SJSA1 (cell line): ENCODE measurements around the gene TSPEAR. TPM values are rescaled to one million over a fixed set of nuclear protein-coding genes. Genes with fewer than 3 reads are reported as not detected.

Experiments used
- DNase-seq, 2 experiments: peaks; one replicate each; pipeline ENCODE4 v3.0.0-alpha.2; 2015 to 2020; ENCODE audit warnings: low spot score in 2 of 2, low read depth in 1 of 2
- H3K27ac ChIP-seq: fragments of 250-450 bp; sonication (Bioruptor Pico); 2 replicates; pipeline ENCODE4 v1.5.1; 2020; ENCODE audit warnings: mild to moderate bottlenecking, moderate library complexity
- H3K27me3 ChIP-seq: fragments of 250-450 bp; sonication (Bioruptor Pico); replicated peaks from 2 replicates; pipeline ENCODE4 v1.5.1; 2020; ENCODE audit warnings: mild to moderate bottlenecking, moderate library complexity
- H3K36me3 ChIP-seq: fragments of 250-450 bp; sonication (Bioruptor Pico); 2 replicates; pipeline ENCODE4 v1.5.1; 2020; ENCODE audit warnings: mild to moderate bottlenecking
- H3K4me1 ChIP-seq: fragments of 250-450 bp; sonication (Bioruptor Pico); replicated peaks from 2 replicates; pipeline ENCODE4 v1.6.1; 2021; ENCODE audit warnings: mild to moderate bottlenecking
- H3K4me3 ChIP-seq: fragments of 250-450 bp; sonication (Bioruptor Pico); 2 replicates; pipeline ENCODE4 v1.5.1; 2020; ENCODE audit warnings: mild to moderate bottlenecking
- H3K9me3 ChIP-seq: fragments of 250-450 bp; sonication (Bioruptor Pico); replicated peaks from 2 replicates; pipeline ENCODE4 v1.5.1; 2020; ENCODE audit warnings: mild to moderate bottlenecking
- total RNA-seq: library from RNA; depleted of rRNA; stranded (reverse); fragments of >200 nt; shearing (Covaris generic); gene quantifications from 2 replicates; pipeline ENCODE4 v1.2.3, GENCODE V29; 2014

TSPEAR gene
- total RNA-seq, 1 experiment from 2014 or later, result not detected

- H3K27ac ChIP-seq, result no peak overlapping the region
- no peak for DNase-seq
- H3K36me3 ChIP-seq, result no peaks in the 10 kb centered on the region
- peaks cover 26% of the 10 kb centered on the region for H3K27me3 ChIP-seq
- no peaks in the 10 kb centered on the region for H3K4me1 ChIP-seq
- H3K4me3 ChIP-seq, result no peak overlapping the region
- no peaks in the 10 kb centered on the region for H3K9me3 ChIP-seq
Measured at GRCh38 chr21:44723177-44724131, 12.1 kb upstream of the TSPEAR start.

GRCh38 chr21:44722731-44723130, 11.4 kb upstream of the TSPEAR start:
- DNase-seq, result no peak
- Histone ChIP-seq H3K27ac (no peak overlapping the region), H3K9me3 (no peaks in the 10 kb centered on the region), H3K4me3 (no peak overlapping the region), H3K4me1 (no peaks in the 10 kb centered on the region), H3K36me3 (no peaks in the 10 kb centered on the region), H3K27me3 (peaks cover 31% of the 10 kb centered on the region)

DNA sequence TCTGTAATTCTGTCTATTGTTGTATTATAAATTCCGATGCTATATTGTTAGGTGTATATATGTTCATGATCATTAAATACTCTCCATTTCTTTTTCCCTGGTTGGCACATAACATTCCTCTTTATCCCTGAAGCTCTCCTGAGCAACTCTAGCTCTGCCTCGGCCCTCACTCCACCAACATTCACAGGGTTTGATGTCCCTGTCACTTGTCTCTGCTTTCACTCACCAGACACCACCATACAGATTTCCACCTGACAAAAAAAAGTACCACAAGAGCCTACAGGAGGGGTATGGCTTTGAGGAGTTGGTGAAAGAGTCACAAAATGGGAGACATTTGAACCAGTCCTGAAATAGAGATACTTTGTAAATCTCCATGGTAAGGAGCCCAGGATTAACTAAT, 8.8 kb upstream of the TSPEAR start:
- Histone ChIP-seq H3K4me1 (no peaks in the 10 kb centered on the region), H3K27me3 (peaks cover 34% of the 10 kb centered on the region), H3K4me3 (no peak overlapping the region), H3K36me3 (no peaks in the 10 kb centered on the region), H3K9me3 (no peaks in the 10 kb centered on the region), H3K27ac (no peak overlapping the region)
- no peak for DNase-seq

- peak in 1 of 2 experiments; percentile 25 for DNase-seq
- no peaks in the 10 kb centered on the region for H3K4me1 ChIP-seq
- no peaks in the 10 kb centered on the region for H3K9me3 ChIP-seq
- no peak overlapping the region for H3K4me3 ChIP-seq
- H3K27ac ChIP-seq, result no peak overlapping the region
- H3K27me3 ChIP-seq, result peaks cover 46% of the 10 kb centered on the region
- H3K36me3 ChIP-seq, result no peaks in the 10 kb centered on the region
Measured at GRCh38 chr21:44718571-44718970, 7.2 kb upstream of the TSPEAR start.

GRCh38 chr21:44718093-44718492, 6.7 kb upstream of the TSPEAR start:
- no peaks in the 10 kb centered on the region for H3K4me1 ChIP-seq
- H3K4me3 ChIP-seq, result no peak overlapping the region
- H3K36me3 ChIP-seq, result no peaks in the 10 kb centered on the region
- peaks cover 49% of the 10 kb centered on the region for H3K27me3 ChIP-seq
- H3K9me3 ChIP-seq, result no peaks in the 10 kb centered on the region
- no peak overlapping the region for H3K27ac ChIP-seq
- no peak for DNase-seq

- DNase-seq, result no peak
- Histone ChIP-seq H3K27ac (no peak overlapping the region), H3K9me3 (no peaks in the 10 kb centered on the region), H3K36me3 (no peaks in the 10 kb centered on the region), H3K4me3 (no peak overlapping the region), H3K4me1 (no peaks in the 10 kb centered on the region), H3K27me3 (peaks cover 53% of the 10 kb centered on the region)
Measured at GRCh38 chr21:44716984-44717383, 5.6 kb upstream of the TSPEAR start.

GRCh38 chr21:44714905-44715304, 3.5 kb upstream of the TSPEAR start:
- Histone ChIP-seq H3K4me1 (no peaks in the 10 kb centered on the region), H3K27me3 (peaks cover 61% of the 10 kb centered on the region), H3K27ac (no peak overlapping the region), H3K9me3 (no peaks in the 10 kb centered on the region), H3K4me3 (no peak overlapping the region), H3K36me3 (no peaks in the 10 kb centered on the region)
- no peak for DNase-seq

- Histone ChIP-seq H3K4me3 (no peak overlapping the region), H3K4me1 (no peaks in the 10 kb centered on the region), H3K27me3 (peaks cover 67% of the 10 kb centered on the region), H3K9me3 (no peaks in the 10 kb centered on the region), H3K36me3 (no peaks in the 10 kb centered on the region), H3K27ac (no peak overlapping the region)
- DNase-seq, result no peak
Measured at GRCh38 chr21:44713846-44714245, 2.5 kb upstream of the TSPEAR start.

- Histone ChIP-seq H3K27ac (no peak overlapping the region), H3K4me3 (no peak overlapping the region), H3K9me3 (no peaks in the 10 kb centered on the region), H3K4me1 (no peaks in the 10 kb centered on the region), H3K36me3 (no peaks in the 10 kb centered on the region), H3K27me3 (peaks cover 66% of the 10 kb centered on the region)
- peak in 1 of 2 experiments; percentile 38 for DNase-seq
Measured at GRCh38 chr21:44713130-44713529, 1.8 kb upstream of the TSPEAR start.

- Histone ChIP-seq H3K4me1 (no peaks in the 10 kb centered on the region), H3K27ac (no peak overlapping the region), H3K9me3 (no peaks in the 10 kb centered on the region), H3K36me3 (no peaks in the 10 kb centered on the region), H3K27me3 (peaks cover 61% of the 10 kb centered on the region), H3K4me3 (no peak overlapping the region)
- peak in 1 of 2 experiments; percentile 38 for DNase-seq
Measured at GRCh38 chr21:44712203-44713028, 1.0 kb upstream of the TSPEAR start.

DNA sequence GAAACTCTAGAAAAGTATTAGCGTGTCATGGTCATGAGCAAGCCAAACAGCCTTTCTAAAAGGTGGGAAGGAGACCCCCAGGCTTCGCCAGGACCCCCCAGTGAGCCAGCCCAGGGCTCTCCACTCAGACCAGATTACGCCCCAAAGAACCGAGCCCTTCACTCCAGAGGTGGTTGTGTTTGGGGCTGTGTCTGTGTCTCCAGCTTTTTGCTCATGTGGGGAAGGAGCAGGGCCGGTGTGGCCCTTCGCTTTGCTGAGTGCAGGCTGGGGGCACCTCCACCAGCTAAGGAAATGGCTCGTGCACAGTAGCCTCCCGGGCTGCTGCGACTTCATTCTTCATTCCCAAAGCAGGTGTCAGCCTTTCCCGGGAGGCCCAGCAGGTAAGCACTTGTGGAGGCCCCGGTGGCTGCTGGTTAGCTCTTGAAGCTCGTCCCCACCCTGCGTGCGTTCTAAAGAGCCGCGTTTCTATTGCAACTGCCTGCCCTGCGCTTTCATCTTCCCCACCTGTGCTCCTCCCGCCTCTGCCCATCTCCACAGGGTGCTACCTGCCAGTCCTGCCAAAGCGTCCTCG, 531 bp downstream of the TSPEAR start:
- H3K9me3 ChIP-seq, result no peaks in the 10 kb centered on the region
- DNase-seq, result no peak
- no peaks in the 10 kb centered on the region for H3K36me3 ChIP-seq
- H3K4me3 ChIP-seq, result no peak overlapping the region
- no peaks in the 10 kb centered on the region for H3K4me1 ChIP-seq
- H3K27me3 ChIP-seq, result peaks cover 57% of the 10 kb centered on the region
- H3K27ac ChIP-seq, result no peak overlapping the region

DNA sequence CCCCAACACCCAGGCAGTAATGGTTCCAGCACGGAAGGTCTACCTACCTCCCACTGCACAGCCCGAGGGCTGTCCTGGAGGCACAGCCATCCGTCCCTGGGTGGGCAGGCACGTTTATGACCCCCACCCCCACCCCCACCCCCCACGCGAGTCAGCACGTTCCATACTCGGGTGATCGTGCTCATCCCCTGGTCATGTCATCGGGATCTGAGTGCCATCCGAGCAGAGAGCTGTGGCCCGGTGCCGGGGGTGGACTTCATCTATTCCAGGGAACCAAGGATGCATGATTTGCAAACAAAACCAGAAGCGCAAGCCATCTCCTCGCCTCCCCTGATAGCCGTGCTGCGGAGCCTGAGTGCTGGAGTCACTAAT, 1.1 kb downstream of the TSPEAR start:
- peak in 1 of 2 experiments; percentile 26 for DNase-seq
- H3K4me3 ChIP-seq, result no peak overlapping the region
- no peak overlapping the region for H3K27ac ChIP-seq
- no peaks in the 10 kb centered on the region for H3K4me1 ChIP-seq
- H3K36me3 ChIP-seq, result no peaks in the 10 kb centered on the region
- H3K27me3 ChIP-seq, result peaks cover 54% of the 10 kb centered on the region
- no peaks in the 10 kb centered on the region for H3K9me3 ChIP-seq

DNA sequence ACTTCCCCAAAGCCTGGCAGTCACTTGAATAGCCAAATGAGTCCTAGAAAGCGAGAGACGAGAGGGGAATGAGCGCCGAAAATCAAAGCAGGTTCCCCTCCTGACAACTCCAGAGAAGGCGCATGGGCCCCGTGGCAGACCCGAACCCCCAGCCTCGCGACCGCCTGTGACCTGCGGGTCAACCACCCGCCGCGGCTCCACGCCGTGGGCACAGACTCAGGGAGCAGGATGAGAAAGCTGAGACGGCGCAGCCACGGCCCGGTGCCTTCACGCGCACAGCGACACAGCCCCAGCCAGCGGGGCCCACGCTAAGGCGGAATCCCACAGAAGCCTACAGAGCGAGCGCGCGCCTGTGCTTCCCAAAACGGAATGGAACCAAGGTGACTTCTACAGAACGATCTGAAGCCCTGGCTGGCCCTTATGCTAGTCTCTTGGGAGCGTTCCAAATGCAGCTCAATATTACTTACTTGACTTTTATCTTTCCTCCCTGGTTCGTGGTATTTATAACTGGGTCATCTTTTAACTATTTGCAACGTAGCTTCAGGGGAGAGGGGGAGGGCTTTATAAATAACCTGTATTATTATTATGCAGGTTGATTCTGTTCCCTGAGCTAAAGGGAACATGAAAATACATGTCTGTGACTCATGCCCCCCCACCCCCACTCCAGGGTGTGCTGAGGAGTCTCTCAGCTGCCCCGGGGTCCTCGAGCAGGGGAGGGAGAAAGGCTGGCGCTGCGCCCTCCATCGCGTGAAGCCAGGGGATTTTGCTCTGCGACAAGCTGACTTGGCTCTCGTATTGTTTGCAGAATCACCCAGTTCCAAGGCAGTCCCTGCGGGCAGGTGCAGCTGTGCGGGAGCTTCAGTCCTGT, 1.7 kb downstream of the TSPEAR start:
- H3K4me1 ChIP-seq, result no peaks in the 10 kb centered on the region
- peak in 1 of 2 experiments; percentile 41 for DNase-seq

More for the DNA sequence above, 1.7 kb downstream of the TSPEAR start:
- Histone ChIP-seq H3K27ac (no peak overlapping the region), H3K27me3 (peaks cover 48% of the 10 kb centered on the region), H3K9me3 (no peaks in the 10 kb centered on the region), H3K4me3 (no peak overlapping the region), H3K36me3 (no peaks in the 10 kb centered on the region)
